Kidney (tissue), 14 donors: Measurements from ENCODE around the gene PIK3CB. TPM values are rescaled to one million over a fixed set of nuclear protein-coding genes. Genes with fewer than 3 reads are reported as not detected.

Experiments
- DNase-seq, 5 donors: peaks; one replicate each; pipeline ENCODE4 v3.0.0-alpha.2; 2013 to 2020
- FAIRE-seq: peaks from 2 replicates; lab custom pipeline; 2012; peaks lifted over from hg19 to GRCh38; lab: Jason Lieb, UNC
- H3K27ac ChIP-seq, 2 donors: one replicate each; pipeline ENCODE4 v1.7.0; 2013; ENCODE audit warnings: low read depth in 2 of 2, low read length in 2 of 2, inconsistent platforms in 1 of 2
- H3K27me3 ChIP-seq: one replicate; pipeline ENCODE4 v1.7.1; 2013; ENCODE audit warnings: low read length, inconsistent platforms; ENCODE audit not compliant: control insufficient read depth, insufficient read depth
- H3K36me3 ChIP-seq, 3 donors: one replicate each; pipeline versions ENCODE4 v1.7.0 to v1.7.1; 2013; ENCODE audit warnings: low read length in 3 of 3, control low read depth in 1 of 3, inconsistent platforms in 1 of 3; ENCODE audit not compliant: insufficient read depth in 3 of 3, control insufficient read depth in 2 of 3
- H3K4me1 ChIP-seq, 3 donors: one replicate each; pipeline versions ENCODE4 v1.7.0 to v1.7.1; 2013; ENCODE audit warnings: low read length in 3 of 3, inconsistent platforms in 1 of 3, low read depth in 1 of 3; ENCODE audit not compliant: control insufficient read depth in 2 of 3, insufficient read depth in 2 of 3
- H3K4me3 ChIP-seq, 3 donors: one replicate each; pipeline versions ENCODE4 v1.7.0 to v1.8.1; 2013; ENCODE audit warnings: low read length in 3 of 3, control low read depth in 1 of 3, inconsistent platforms in 1 of 3
- H3K9ac ChIP-seq, 3 donors: one replicate each; pipeline versions ENCODE4 v1.7.0 to v1.7.1; 2013; ENCODE audit warnings: low read length in 3 of 3, control low read depth in 1 of 3, inconsistent platforms in 1 of 3
- H3K9me3 ChIP-seq, 3 donors: one replicate each; pipeline versions ENCODE4 v1.7.0 to v1.7.1; 2013; ENCODE audit warnings: low read length in 3 of 3, control low read depth in 1 of 3, inconsistent platforms in 1 of 3; ENCODE audit not compliant: control insufficient read depth in 2 of 3, insufficient read depth in 1 of 3
- CTCF ChIP-seq: IDR thresholded peaks from 3 replicates; pipeline ENCODE4 v1.5.1; 2012; ENCODE audit warnings: mild to moderate bottlenecking, moderate library complexity, borderline replicate concordance; ENCODE audit not compliant: insufficient read depth; ENCODE audit errors: extremely low read depth
- intact Hi-C: fragments of 100-400 bp; cut with DNase I; formaldehyde crosslinking; loops from one replicate; pipeline ENCODE4 v1.11.1; 2022
- polyA plus RNA-seq: library from polyadenylated mRNA; stranded (reverse); fragments of 350-450 nt; fragmentation: Illumina TruSeq; extraction: RNeasy Lipid Tissue Mini Kit (QIAGEN cat#74804); gene quantifications from one replicate; pipeline ENCODE4 v1.2.3, GENCODE V29; 2014; ENCODE audit warnings: low read depth, low replicate concordance; ENCODE audit not compliant: insufficient read depth
- total RNA-seq: library from RNA; stranded (reverse); fragmentation: NEBNext Ultra II Directional; extraction: Animal tissue kit (Norgen Biotek cat#: 25700); gene quantifications from one replicate; pipeline ENCODE4 v1.2.1, GENCODE V29; 2021
- donor health status: control.
- donor health status: control.
- donor health status: control.
- donor health status: control.
- donor health status: control.
- donor health status: DM: yes; HTN: yes; CAD: no.
- donor health status: Normal renal cell carcinoma (clear cell type).

Gene PIK3CB
- total and polyA plus RNA-seq, 2 donors from 2014 or later, result 20.1 to 48.0 TPM

GRCh38 chr3:138696666-138697370 lies 137.9 kb downstream of the PIK3CB start:
- intact Hi-C loops, result no loop called here
- no peak for TF ChIP-seq CTCF
- FAIRE-seq (no peak), DNase-seq (no peak)
- no peak overlapping the region for H3K9ac ChIP-seq
- H3K36me3 ChIP-seq, result peaks cover 0 to 9% (median 2%) of the 10 kb centered on the region in 3 donors
- H3K9me3 ChIP-seq, result no peaks in the 10 kb centered on the region
- H3K4me1 ChIP-seq, result no peaks in the 10 kb centered on the region
- H3K27me3 ChIP-seq, result no peaks in the 10 kb centered on the region
- no peak overlapping the region for H3K27ac ChIP-seq
- H3K4me3 ChIP-seq, result no peak overlapping the region

GRCh38 chr3:138694287-138695007 lies 140.3 kb downstream of the PIK3CB start:
- Histone ChIP-seq H3K4me3 (no peak overlapping the region), H3K4me1 (no peaks in the 10 kb centered on the region), H3K9me3 (no peaks in the 10 kb centered on the region), H3K36me3 (peaks cover 0 to 9% (median 2%) of the 10 kb centered on the region in 3 donors), H3K27me3 (no peaks in the 10 kb centered on the region), H3K9ac (no peak overlapping the region), H3K27ac (no peak overlapping the region)
- no peak for TF ChIP-seq CTCF
- FAIRE-seq, result no peak
- intact Hi-C loops, result no loop called here
- DNase-seq, result no peak

- intact Hi-C loops, result no loop called here
- no peak for DNase-seq
- Histone ChIP-seq H3K27ac (no peak overlapping the region), H3K27me3 (no peaks in the 10 kb centered on the region), H3K4me3 (no peak overlapping the region), H3K36me3 (peaks cover 0 to 3% (median 2%) of the 10 kb centered on the region in 3 donors), H3K9ac (no peak overlapping the region), H3K9me3 (no peaks in the 10 kb centered on the region), H3K4me1 (peaks cover 0 to 2% (median 0%) of the 10 kb centered on the region in 3 donors)
- FAIRE-seq, result no peak
- TF ChIP-seq CTCF, result no peak
These were observed 142.6 kb downstream of the PIK3CB start for GRCh38 chr3:138692152-138692551.
